ENCODE measurements around the gene ZMIZ1. TPM values are rescaled to one million over a fixed set of nuclear protein-coding genes. Genes with fewer than 3 reads are reported as not detected.
"Not testable (repeated sequence)": the region's sequence is repeated elsewhere in the genome, so short reads cannot be mapped to it uniquely, and the experiment has no call there.

Gene ZMIZ1
- total RNA-seq, 1 donor from 2014 or later: 84.7 TPM

DNA sequence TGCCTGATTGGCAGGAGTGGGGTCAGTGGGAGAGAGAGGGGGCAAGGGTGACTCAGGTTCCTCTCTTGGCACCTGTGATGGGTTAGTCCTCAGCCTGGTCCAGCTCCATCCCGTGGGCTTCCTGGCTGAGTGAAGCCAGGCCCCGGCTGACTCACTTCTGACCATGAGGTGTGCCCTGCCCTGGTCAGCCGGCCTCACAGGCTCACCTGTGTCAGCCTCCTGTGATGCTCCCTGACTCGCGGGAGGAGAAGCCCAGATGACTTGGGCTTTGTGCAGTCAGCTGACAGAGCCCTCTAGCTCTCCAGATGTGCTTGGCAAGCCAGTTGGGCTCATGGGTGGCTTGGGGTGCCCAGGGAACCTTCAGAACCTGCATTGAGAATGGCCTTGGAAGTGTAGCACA lies 262.5 kb downstream of the ZMIZ1 start:
- ATAC-seq (no peak), DNase-seq (no peak)
- H3K27ac ChIP-seq: no peak overlapping the region
- no peaks in the 10 kb centered on the region for H3K27me3 ChIP-seq
- H3K4me3 ChIP-seq: no peak overlapping the region
- no peaks in the 10 kb centered on the region for H3K36me3 ChIP-seq
- intact Hi-C loops (cut with DNase I): no loop called here
- H3K4me1 ChIP-seq: no peaks in the 10 kb centered on the region
- TF ChIP-seq, protein P1, sequence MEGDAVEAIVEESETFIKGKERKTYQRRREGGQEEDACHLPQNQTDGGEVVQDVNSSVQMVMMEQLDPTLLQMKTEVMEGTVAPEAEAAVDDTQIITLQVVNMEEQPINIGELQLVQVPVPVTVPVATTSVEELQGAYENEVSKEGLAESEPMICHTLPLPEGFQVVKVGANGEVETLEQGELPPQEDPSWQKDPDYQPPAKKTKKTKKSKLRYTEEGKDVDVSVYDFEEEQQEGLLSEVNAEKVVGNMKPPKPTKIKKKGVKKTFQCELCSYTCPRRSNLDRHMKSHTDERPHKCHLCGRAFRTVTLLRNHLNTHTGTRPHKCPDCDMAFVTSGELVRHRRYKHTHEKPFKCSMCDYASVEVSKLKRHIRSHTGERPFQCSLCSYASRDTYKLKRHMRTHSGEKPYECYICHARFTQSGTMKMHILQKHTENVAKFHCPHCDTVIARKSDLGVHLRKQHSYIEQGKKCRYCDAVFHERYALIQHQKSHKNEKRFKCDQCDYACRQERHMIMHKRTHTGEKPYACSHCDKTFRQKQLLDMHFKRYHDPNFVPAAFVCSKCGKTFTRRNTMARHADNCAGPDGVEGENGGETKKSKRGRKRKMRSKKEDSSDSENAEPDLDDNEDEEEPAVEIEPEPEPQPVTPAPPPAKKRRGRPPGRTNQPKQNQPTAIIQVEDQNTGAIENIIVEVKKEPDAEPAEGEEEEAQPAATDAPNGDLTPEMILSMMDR (IDR thresholded peaks at IDR 0.05): no peak
- H3K9me3 ChIP-seq: no peaks in the 10 kb centered on the region

DNA sequence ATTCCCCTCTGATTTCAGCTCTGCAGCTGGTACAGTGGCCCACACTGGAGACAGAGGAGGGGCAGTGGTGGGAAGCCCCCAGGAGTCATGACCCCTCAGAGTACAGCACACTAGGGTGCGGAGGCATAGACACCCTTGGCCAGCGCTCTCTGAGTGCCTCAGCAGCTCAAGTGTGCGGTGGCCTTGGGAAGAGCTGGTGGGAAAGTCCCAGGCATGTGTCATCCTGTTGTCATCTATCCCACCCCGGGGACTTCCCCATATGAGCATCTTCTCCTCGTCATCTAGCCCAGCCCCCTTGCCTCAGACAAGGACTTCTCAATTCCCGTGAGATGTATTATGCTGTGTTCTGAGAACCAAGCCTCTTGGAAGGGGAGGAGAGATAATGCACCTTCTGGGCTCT lies 262.9 kb downstream of the ZMIZ1 start:
- ATAC-seq: peak; percentile 71

DNA sequence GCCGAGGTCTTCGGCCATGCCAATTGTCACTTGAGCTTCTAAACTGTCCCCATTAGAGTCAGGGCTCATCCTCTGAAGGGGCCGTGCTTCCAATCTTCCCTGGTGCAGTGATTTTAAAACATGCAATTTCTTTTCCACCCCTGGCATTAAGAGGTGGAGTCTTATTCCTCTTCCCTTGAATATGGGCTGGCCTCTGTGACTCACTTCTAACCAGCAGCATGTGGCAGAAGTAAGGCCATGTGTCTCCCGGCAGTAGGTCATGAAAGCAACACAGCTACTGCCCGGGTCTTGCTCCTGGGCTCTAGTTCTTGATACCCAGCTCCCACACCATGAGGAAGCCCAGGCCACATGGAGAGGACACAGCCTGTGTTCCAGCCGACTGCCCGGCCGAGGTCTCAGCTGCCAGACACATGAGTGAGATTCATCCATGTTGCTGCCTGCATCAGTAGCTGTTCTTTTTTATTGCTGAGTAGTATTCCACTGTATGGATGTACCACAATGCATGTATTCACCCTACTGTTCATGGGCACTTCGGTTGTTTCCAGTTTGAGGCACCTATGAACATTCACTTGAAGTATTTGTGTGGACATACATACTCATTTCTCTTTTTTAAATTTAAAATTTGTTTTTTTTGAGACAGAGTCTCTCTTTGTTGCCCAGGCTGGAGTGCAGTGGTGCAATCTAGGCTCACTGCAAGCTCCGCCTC lies 264.0 kb downstream of the ZMIZ1 start:
- H3K9me3 ChIP-seq; H3K36me3 ChIP-seq; intact Hi-C loops (cut with DNase I); H3K27me3 ChIP-seq; DNase-seq; H3K4me3 ChIP-seq; ATAC-seq; H3K4me1 ChIP-seq; H3K27ac ChIP-seq: not testable (repeated sequence)

More for the DNA sequence above, 262.9 kb downstream of the ZMIZ1 start:
- Histone ChIP-seq H3K9me3 (no peaks in the 10 kb centered on the region), H3K27ac (no peak overlapping the region), H3K4me1 (no peaks in the 10 kb centered on the region), H3K36me3 (no peaks in the 10 kb centered on the region), H3K27me3 (no peaks in the 10 kb centered on the region), H3K4me3 (no peak overlapping the region)
- TF ChIP-seq, protein P1 (IDR thresholded peaks at IDR 0.05): no peak
- intact Hi-C loops (cut with DNase I): no loop called here
- DNase-seq: no peak

DNA sequence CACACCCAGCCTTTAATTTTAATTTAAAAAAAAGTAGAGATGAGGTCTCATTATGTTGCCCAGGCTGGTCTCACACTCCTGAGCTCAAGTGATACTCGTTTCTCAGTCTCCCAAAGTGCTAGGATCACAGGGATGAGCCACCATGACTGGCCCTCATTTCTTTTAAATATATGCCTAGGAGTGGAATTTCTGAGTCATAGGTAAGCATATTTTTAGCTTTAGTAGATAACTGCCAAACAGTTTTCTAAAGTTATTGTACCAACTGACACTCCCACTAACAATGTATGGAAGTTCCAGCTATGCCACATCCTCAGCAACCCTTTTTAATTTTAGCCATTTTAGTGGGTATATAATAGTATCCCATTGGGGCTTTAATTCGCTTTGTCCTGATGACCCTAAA lies 264.7 kb downstream of the ZMIZ1 start:
- Histone ChIP-seq H3K36me3 (no peaks in the 10 kb centered on the region), H3K27me3 (no peaks in the 10 kb centered on the region), H3K27ac (no peak overlapping the region), H3K4me3 (no peak overlapping the region), H3K4me1 (no peaks in the 10 kb centered on the region), H3K9me3 (no peaks in the 10 kb centered on the region)
- no peak for ATAC-seq
- intact Hi-C loops (cut with DNase I): no loop called here
- no peak for DNase-seq
- TF ChIP-seq, protein P1 (IDR thresholded peaks at IDR 0.05): no peak

DNA sequence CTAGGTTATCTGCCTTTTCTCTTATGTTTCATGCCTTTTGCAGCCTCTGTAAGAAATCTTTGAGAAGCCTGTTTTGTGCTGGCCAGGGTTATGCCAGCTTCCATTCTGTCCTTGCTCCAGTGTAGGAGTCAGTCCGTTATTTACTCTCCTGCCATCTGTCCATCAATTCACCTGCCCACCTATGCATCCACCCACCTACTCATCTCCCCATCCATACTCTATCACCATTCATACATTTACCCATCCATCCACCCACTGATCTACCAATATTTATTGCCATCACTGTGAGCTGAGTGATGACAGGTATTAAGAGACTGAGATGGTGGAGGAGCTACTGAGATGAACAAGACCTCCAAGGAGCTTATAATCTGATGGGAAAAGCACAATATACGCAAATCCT lies 265.8 kb downstream of the ZMIZ1 start:
- Histone ChIP-seq H3K36me3 (no peaks in the 10 kb centered on the region), H3K27ac (no peak overlapping the region), H3K27me3 (no peaks in the 10 kb centered on the region), H3K4me1 (no peaks in the 10 kb centered on the region), H3K4me3 (no peak overlapping the region), H3K9me3 (no peaks in the 10 kb centered on the region)
- TF ChIP-seq, protein P1 (IDR thresholded peaks at IDR 0.05): no peak
- ATAC-seq (no peak), DNase-seq (no peak)
- intact Hi-C loops (cut with DNase I): no loop called here

DNA sequence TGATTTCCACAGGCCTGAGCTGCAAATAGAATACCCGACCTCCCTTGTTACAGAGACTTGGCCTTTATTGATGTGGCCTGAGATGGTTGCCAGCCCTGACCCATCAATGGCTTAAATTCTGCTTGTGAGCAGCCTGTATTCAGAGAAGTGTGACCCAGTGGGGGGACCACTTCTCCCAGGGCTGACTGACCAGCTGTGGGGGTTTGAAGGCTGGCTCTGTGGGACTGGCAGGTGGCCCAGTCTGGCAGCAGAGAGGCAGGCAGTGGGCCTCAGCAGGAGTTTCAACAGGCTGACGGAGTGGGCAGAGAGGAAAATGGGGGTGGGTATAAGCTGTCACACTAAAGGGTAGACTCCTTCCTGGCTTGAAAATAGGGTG lies 266.3 kb downstream of the ZMIZ1 start:
- ATAC-seq: no peak

More for the DNA sequence above, 266.3 kb downstream of the ZMIZ1 start:
- no peaks in the 10 kb centered on the region for H3K4me1 ChIP-seq
- intact Hi-C loops (cut with DNase I): no loop called here
- no peaks in the 10 kb centered on the region for H3K36me3 ChIP-seq
- no peaks in the 10 kb centered on the region for H3K27me3 ChIP-seq
- TF ChIP-seq, protein P1 (IDR thresholded peaks at IDR 0.05): no peak
- no peak for DNase-seq
- no peaks in the 10 kb centered on the region for H3K9me3 ChIP-seq
- H3K27ac ChIP-seq: no peak overlapping the region
- H3K4me3 ChIP-seq: no peak overlapping the region
